ENCODE data around the gene TMPRSS2. TPM values are rescaled to one million over a fixed set of nuclear protein-coding genes. Genes with fewer than 3 reads are reported as not detected.

Gene TMPRSS2
- total RNA-seq, 1 donor from 2014 or later = 0.99 TPM

DNA sequence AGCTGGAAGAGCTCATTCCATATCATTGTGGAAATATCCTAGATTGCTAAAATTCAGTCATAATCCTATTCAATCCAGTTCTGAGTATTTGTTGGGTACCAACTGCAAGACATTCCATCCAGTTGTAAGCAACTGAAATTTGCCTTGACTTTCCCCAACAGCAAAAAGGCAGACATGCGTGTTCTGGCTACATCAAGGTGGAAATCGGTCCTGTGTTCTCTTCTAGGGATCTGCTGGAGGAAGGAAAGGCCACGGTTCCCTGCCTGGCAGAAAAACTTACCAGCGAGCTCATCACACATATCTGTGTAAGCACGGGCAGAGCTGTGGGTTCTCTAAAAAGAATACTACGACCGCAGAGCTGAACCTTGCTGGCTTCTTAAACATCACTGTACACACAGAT is 64.4 kb downstream of the TMPRSS2 start:
- Histone ChIP-seq H3F3A (ENCODE audit: low read depth) (no peaks in the 10 kb centered on the region), H3K27me3 (no peaks in the 10 kb centered on the region), H3K4me3 (no peak overlapping the region), H2AFZ (replicated peaks) (no peak overlapping the region), H4K20me1 (ENCODE audit: low read depth) (no peaks in the 10 kb centered on the region), H3K4me2 (no peak overlapping the region), H3K36me3 (no peaks in the 10 kb centered on the region), H3K27ac (no peak overlapping the region), H3K4me1 (no peaks in the 10 kb centered on the region), H3K79me2 (ENCODE audit: low read depth) (no peaks in the 10 kb centered on the region), H3K9ac (no peak overlapping the region), H3K9me3 (ENCODE audit: low read depth) (no peaks in the 10 kb centered on the region)
- H3K27me3 Mint-ChIP-seq (ENCODE audit: insufficient read depth, low read depth) = no peaks in the 10 kb centered on the region
- H3K4me3 Mint-ChIP-seq = no peak overlapping the region
- H3K9me3 Mint-ChIP-seq = no peaks in the 10 kb centered on the region
- no peak for TF ChIP-seq EZH2 (IDR thresholded peaks at IDR 0.05)
- TF ChIP-seq EZH2phosphoT487 (IDR thresholded peaks at IDR 0.05) = no peak
- TF ChIP-seq, protein P1, sequence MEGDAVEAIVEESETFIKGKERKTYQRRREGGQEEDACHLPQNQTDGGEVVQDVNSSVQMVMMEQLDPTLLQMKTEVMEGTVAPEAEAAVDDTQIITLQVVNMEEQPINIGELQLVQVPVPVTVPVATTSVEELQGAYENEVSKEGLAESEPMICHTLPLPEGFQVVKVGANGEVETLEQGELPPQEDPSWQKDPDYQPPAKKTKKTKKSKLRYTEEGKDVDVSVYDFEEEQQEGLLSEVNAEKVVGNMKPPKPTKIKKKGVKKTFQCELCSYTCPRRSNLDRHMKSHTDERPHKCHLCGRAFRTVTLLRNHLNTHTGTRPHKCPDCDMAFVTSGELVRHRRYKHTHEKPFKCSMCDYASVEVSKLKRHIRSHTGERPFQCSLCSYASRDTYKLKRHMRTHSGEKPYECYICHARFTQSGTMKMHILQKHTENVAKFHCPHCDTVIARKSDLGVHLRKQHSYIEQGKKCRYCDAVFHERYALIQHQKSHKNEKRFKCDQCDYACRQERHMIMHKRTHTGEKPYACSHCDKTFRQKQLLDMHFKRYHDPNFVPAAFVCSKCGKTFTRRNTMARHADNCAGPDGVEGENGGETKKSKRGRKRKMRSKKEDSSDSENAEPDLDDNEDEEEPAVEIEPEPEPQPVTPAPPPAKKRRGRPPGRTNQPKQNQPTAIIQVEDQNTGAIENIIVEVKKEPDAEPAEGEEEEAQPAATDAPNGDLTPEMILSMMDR (IDR thresholded peaks at IDR 0.05) = no peak
- H3K27ac Mint-ChIP-seq = no peak overlapping the region
- H3K36me3 Mint-ChIP-seq = no peaks in the 10 kb centered on the region
- no peak for DNase-seq (ENCODE audit: low spot score)
- no peaks in the 10 kb centered on the region for H3K4me1 Mint-ChIP-seq

DNA sequence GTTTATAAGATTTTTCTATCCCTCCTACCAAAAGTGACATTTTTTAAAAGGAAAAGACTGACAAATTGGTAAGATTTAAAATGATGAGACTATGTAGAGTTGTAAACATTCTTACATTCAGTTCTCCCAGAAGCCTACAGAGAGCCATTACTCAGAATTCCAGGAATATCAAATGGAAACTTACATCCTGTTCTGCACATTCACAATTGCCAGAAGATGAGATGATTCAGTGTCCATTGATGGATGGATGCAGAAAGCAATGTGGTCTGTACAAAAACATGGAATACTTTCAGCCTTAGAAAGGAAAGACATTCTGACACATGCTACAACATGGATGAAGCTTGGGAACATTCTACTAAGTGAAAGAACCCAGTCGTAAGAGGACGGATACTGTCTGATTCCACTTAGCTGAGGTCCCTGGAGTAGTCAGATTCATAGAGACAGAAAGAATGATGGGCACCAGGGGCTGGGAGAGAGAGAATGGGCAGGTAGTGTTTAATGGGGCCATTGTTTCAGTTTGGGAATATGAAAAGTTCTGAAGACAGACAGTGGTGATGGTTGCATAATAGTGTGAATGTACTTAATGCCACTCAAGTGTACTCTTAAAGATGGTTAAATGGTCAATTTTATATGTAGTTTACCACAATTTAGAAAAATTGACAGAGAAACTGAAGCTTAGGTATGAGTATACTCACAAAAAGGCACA is 65.3 kb downstream of the TMPRSS2 start:
- Histone ChIP-seq H4K20me1 (ENCODE audit: low read depth) (no peaks in the 10 kb centered on the region), H3K27me3 (no peaks in the 10 kb centered on the region), H2AFZ (replicated peaks) (no peak overlapping the region), H3K36me3 (no peaks in the 10 kb centered on the region), H3K4me2 (no peak overlapping the region), H3K9me3 (ENCODE audit: low read depth) (no peaks in the 10 kb centered on the region), H3K4me3 (no peak overlapping the region), H3K79me2 (ENCODE audit: low read depth) (no peaks in the 10 kb centered on the region), H3F3A (ENCODE audit: low read depth) (no peaks in the 10 kb centered on the region), H3K27ac (no peak overlapping the region), H3K4me1 (no peaks in the 10 kb centered on the region), H3K9ac (no peak overlapping the region)
- no peaks in the 10 kb centered on the region for H3K27me3 Mint-ChIP-seq (ENCODE audit: insufficient read depth, low read depth)
- H3K9me3 Mint-ChIP-seq = no peaks in the 10 kb centered on the region
- H3K4me1 Mint-ChIP-seq = no peaks in the 10 kb centered on the region
- no peaks in the 10 kb centered on the region for H3K36me3 Mint-ChIP-seq
- no peak for DNase-seq (ENCODE audit: low spot score)
- H3K4me3 Mint-ChIP-seq = no peak overlapping the region
- no peak overlapping the region for H3K27ac Mint-ChIP-seq
- no peak for TF ChIP-seq EZH2 (IDR thresholded peaks at IDR 0.05)

DNA sequence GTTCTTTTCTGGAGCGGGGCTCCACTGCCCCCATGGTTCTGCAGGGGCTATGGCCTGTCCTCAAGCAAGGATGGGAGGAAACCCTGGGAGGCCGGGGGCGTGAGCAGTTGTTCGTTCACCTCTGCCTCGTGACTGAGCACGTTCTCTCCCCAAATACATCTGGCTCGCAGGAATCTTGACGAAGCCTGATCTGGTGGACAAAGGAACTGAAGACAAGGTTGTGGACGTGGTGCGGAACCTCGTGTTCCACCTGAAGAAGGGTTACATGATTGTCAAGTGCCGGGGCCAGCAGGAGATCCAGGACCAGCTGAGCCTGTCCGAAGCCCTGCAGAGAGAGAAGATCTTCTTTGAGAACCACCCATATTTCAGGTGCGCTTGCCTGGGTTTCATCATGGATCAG is 66.4 kb downstream of the TMPRSS2 start:
- H3K4me2 ChIP-seq = no peak overlapping the region
- no peak for TF ChIP-seq EZH2 (IDR thresholded peaks at IDR 0.05)
- TF ChIP-seq, protein P1 (IDR thresholded peaks at IDR 0.05) = no peak
- no peak for TF ChIP-seq EZH2phosphoT487 (IDR thresholded peaks at IDR 0.05)
- Mint-ChIP-seq H3K36me3 (no peaks in the 10 kb centered on the region), H3K4me3 (no peak overlapping the region), H3K4me1 (no peaks in the 10 kb centered on the region), H3K9me3 (no peaks in the 10 kb centered on the region), H3K27ac (no peak overlapping the region), H3K27me3 (ENCODE audit: insufficient read depth, low read depth) (no peaks in the 10 kb centered on the region)
- no peaks in the 10 kb centered on the region for H3K9me3 ChIP-seq (ENCODE audit: low read depth)
- H3K9ac ChIP-seq = no peak overlapping the region
- no peaks in the 10 kb centered on the region for H4K20me1 ChIP-seq (ENCODE audit: low read depth)
- no peaks in the 10 kb centered on the region for H3F3A ChIP-seq (ENCODE audit: low read depth)
- no peaks in the 10 kb centered on the region for H3K4me1 ChIP-seq
- DNase-seq (ENCODE audit: low spot score) = no peak
- no peaks in the 10 kb centered on the region for H3K36me3 ChIP-seq
- no peaks in the 10 kb centered on the region for H3K27me3 ChIP-seq
- no peaks in the 10 kb centered on the region for H3K79me2 ChIP-seq (ENCODE audit: low read depth)
- H3K27ac ChIP-seq = no peak overlapping the region
- no peak overlapping the region for H3K4me3 ChIP-seq
- H2AFZ ChIP-seq (replicated peaks) = no peak overlapping the region

DNA sequence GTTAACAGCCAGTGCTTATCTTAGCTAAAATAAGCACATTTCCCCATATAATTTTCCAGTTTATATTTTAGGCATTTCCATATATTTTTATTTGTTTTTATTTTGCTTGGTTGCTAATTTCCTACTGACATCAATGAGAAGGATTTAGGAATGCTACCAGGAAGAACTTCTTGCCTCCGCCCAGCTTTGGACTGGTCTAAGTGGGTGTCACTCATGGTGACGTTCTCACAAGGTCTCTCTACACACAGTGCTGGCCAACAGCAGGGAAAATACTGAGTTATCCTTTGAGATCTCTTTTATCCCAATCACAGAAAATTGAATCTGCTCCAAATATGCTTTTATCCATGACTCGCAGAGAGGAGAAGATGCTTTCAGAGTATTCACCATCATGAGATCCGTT is 68.7 kb downstream of the TMPRSS2 start:
- H3F3A ChIP-seq (ENCODE audit: low read depth) = no peaks in the 10 kb centered on the region
- no peak overlapping the region for H3K4me2 ChIP-seq
- H3K4me3 ChIP-seq = no peak overlapping the region
- no peak overlapping the region for H2AFZ ChIP-seq (replicated peaks)
- TF ChIP-seq EZH2 (IDR thresholded peaks at IDR 0.05) (no peak), EZH2phosphoT487 (IDR thresholded peaks at IDR 0.05) (no peak)
- TF ChIP-seq, protein P1 (IDR thresholded peaks at IDR 0.05) = no peak
- Mint-ChIP-seq H3K4me1 (no peaks in the 10 kb centered on the region), H3K9me3 (peaks cover 4% of the 10 kb centered on the region), H3K4me3 (no peak overlapping the region), H3K36me3 (no peaks in the 10 kb centered on the region), H3K27ac (no peak overlapping the region), H3K27me3 (ENCODE audit: insufficient read depth, low read depth) (no peaks in the 10 kb centered on the region)
- no peak for DNase-seq (ENCODE audit: low spot score)
- no peaks in the 10 kb centered on the region for H4K20me1 ChIP-seq (ENCODE audit: low read depth)
- no peak overlapping the region for H3K9ac ChIP-seq
- H3K9me3 ChIP-seq (ENCODE audit: low read depth) = no peaks in the 10 kb centered on the region
- H3K27me3 ChIP-seq = no peaks in the 10 kb centered on the region
- no peaks in the 10 kb centered on the region for H3K4me1 ChIP-seq
- H3K27ac ChIP-seq = no peak overlapping the region
- H3K79me2 ChIP-seq (ENCODE audit: low read depth) = no peaks in the 10 kb centered on the region
- no peaks in the 10 kb centered on the region for H3K36me3 ChIP-seq
